PFSK-1 (cell line): ENCODE results near the gene OXER1.

Experiments
- FOXP2 ChIP-seq: optimal IDR thresholded peaks from 2 replicates; pipeline ENCODE3; 2011; ENCODE audit warnings: borderline replicate concordance, control low read depth, inconsistent platforms; ENCODE audit not compliant: insufficient read depth; ENCODE audit errors: extremely low read length, extremely low read depth
- POLR2AphosphoS5 ChIP-seq: IDR thresholded peaks from 2 replicates; pipeline ENCODE4 v1.6.1; 2012; ENCODE audit warnings: low read depth, mild to moderate bottlenecking, control low read depth, low read length, moderate library complexity
- SIN3A ChIP-seq: IDR thresholded peaks from 2 replicates; pipeline ENCODE4 v1.6.1; 2012; ENCODE audit warnings: mild to moderate bottlenecking, low read length, moderate library complexity, borderline replicate concordance; ENCODE audit not compliant: insufficient read depth
- TAF1 ChIP-seq: IDR thresholded peaks from 2 replicates; pipeline ENCODE4 v1.6.1; 2012; ENCODE audit warnings: low read length, control low read depth, borderline replicate concordance; ENCODE audit not compliant: insufficient read depth
- TF ChIP-seq, protein P1 (sequence below), 2 experiments: IDR thresholded peaks; 2 replicates each; pipeline versions ENCODE4 v1.6.1 to v1.8.0; 2011 to 2012; ENCODE audit warnings: low read depth in 2 of 2, low read length in 2 of 2, control low read depth in 1 of 2, inconsistent platforms in 1 of 2, mild to moderate bottlenecking in 1 of 2, moderate library complexity in 1 of 2; ENCODE audit not compliant: insufficient read depth in 1 of 2

DNA sequence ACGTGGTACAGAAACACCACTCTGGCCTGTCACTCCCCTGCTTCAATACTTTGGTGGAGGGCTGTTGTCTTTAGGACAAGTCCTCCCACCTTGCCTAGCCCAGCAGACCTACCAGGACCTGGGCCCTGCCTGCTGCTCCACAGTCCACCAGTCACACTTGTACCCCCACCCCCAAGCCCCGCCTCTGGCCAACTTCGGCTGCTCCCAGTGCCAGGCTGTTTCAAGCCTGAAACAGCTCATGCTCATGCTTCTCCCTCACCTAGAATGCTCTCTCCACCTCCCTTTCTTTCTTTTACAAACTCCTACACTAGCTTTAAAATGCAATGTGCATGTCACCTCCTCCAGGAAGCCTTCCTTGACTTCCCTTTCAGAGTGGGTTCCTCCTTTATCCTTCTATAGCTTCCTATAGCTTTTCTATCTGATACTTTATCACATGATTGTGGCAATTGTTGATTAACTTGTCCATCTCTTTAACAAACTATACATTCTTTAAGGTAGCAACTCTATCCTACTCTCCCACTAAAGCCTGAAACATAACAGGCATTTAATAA is 4.8 kb upstream of the OXER1 start:
- TF ChIP-seq POLR2AphosphoS5 (no peak), TAF1 (no peak), SIN3A (no peak), FOXP2 (no peak)
- TF ChIP-seq, protein P1, sequence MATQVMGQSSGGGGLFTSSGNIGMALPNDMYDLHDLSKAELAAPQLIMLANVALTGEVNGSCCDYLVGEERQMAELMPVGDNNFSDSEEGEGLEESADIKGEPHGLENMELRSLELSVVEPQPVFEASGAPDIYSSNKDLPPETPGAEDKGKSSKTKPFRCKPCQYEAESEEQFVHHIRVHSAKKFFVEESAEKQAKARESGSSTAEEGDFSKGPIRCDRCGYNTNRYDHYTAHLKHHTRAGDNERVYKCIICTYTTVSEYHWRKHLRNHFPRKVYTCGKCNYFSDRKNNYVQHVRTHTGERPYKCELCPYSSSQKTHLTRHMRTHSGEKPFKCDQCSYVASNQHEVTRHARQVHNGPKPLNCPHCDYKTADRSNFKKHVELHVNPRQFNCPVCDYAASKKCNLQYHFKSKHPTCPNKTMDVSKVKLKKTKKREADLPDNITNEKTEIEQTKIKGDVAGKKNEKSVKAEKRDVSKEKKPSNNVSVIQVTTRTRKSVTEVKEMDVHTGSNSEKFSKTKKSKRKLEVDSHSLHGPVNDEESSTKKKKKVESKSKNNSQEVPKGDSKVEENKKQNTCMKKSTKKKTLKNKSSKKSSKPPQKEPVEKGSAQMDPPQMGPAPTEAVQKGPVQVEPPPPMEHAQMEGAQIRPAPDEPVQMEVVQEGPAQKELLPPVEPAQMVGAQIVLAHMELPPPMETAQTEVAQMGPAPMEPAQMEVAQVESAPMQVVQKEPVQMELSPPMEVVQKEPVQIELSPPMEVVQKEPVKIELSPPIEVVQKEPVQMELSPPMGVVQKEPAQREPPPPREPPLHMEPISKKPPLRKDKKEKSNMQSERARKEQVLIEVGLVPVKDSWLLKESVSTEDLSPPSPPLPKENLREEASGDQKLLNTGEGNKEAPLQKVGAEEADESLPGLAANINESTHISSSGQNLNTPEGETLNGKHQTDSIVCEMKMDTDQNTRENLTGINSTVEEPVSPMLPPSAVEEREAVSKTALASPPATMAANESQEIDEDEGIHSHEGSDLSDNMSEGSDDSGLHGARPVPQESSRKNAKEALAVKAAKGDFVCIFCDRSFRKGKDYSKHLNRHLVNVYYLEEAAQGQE (IDR thresholded peaks at IDR 0.05; ENCODE audit: insufficient read depth in 1 of 2, low read depth in 2 of 2, low read length in 2 of 2), result no peak
